ENCODE measurements around the gene HSPB6. TPM values are rescaled to one million over a fixed set of nuclear protein-coding genes. Genes with fewer than 3 reads are reported as not detected.

HSPB6 gene
- total and polyA plus RNA-seq, 4 donors, result 2.7 to 17.7 (median 5.6) TPM

DNA sequence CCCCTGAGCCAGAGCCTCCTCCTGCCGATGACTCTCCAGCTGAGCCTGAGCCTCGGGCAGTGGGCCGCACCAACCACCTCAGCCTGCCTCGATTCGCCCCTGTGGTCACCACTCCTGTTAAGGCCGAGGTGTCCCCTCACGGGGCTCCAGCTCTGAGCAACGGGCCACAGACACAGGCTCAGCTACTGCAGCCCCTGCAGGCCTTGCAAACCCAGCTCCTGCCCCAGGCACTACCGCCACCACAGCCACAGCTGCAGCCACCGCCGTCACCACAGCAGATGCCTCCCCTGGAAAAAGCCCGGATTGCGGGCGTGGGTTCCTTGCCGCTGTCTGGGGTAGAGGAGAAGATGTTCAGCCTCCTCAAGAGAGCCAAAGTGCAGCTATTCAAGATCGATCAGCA, 35.5 kb downstream of the HSPB6 start:
- no peak overlapping the region for H3K9ac ChIP-seq (ENCODE audit: low read depth in 1 of 2, low read length in 2 of 2)
- TF ChIP-seq SP1 (IDR thresholded peaks at IDR 0.05), result no peak
- no peak for TF ChIP-seq GABPA (IDR thresholded peaks at IDR 0.05 in 1 of 2, conservative IDR thresholded peaks at IDR 0.05 in 1 of 2)
- no peak for TF ChIP-seq EGR1 (IDR thresholded peaks at IDR 0.05; ENCODE audit: low read depth in 2 of 2)
- TF ChIP-seq, protein P1, sequence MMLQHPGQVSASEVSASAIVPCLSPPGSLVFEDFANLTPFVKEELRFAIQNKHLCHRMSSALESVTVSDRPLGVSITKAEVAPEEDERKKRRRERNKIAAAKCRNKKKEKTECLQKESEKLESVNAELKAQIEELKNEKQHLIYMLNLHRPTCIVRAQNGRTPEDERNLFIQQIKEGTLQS (IDR thresholded peaks at IDR 0.05), result no peak
- no peak for TF ChIP-seq FOXA2 (IDR thresholded peaks at IDR 0.05)
- TF ChIP-seq JUND (IDR thresholded peaks at IDR 0.05), result no peak
- TF ChIP-seq, protein P2, sequence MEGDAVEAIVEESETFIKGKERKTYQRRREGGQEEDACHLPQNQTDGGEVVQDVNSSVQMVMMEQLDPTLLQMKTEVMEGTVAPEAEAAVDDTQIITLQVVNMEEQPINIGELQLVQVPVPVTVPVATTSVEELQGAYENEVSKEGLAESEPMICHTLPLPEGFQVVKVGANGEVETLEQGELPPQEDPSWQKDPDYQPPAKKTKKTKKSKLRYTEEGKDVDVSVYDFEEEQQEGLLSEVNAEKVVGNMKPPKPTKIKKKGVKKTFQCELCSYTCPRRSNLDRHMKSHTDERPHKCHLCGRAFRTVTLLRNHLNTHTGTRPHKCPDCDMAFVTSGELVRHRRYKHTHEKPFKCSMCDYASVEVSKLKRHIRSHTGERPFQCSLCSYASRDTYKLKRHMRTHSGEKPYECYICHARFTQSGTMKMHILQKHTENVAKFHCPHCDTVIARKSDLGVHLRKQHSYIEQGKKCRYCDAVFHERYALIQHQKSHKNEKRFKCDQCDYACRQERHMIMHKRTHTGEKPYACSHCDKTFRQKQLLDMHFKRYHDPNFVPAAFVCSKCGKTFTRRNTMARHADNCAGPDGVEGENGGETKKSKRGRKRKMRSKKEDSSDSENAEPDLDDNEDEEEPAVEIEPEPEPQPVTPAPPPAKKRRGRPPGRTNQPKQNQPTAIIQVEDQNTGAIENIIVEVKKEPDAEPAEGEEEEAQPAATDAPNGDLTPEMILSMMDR (IDR thresholded peaks at IDR 0.05; ENCODE audit: low read depth, low read length, missing input control), result no peak
- TF ChIP-seq YY1 (IDR thresholded peaks at IDR 0.05), result no peak
- no peak for TF ChIP-seq HNF4G (IDR thresholded peaks at IDR 0.05)
- no peak overlapping the region for H3K27ac ChIP-seq (ENCODE audit: low read depth in 1 of 2, low read length in 2 of 2)
- no peak for DNase-seq (ENCODE audit: low spot score)
- H3K27me3 ChIP-seq (ENCODE audit: control insufficient read depth in 4 of 4, insufficient read depth in 4 of 4, low read length in 3 of 4), result no peaks in the 10 kb centered on the region
- no peak overlapping the region for H3K4me3 ChIP-seq (ENCODE audit: low read depth in 1 of 3, low read length in 3 of 3)
- WGBS, result 94% methylated on average over 16 of the region's 16 CpGs
- H3K4me1 ChIP-seq (ENCODE audit: control insufficient read depth in 4 of 4, insufficient read depth in 4 of 4, low read length in 3 of 4), result peaks cover 7 to 22% (median 17%) of the 10 kb centered on the region in 4 donors
- H3K9me3 ChIP-seq (ENCODE audit: control insufficient read depth in 4 of 4, low read length in 3 of 4), result no peaks in the 10 kb centered on the region
- peaks cover 37 to 54% (median 44%) of the 10 kb centered on the region in 4 donors for H3K36me3 ChIP-seq (ENCODE audit: control insufficient read depth in 4 of 4, insufficient read depth in 3 of 4, low read depth in 1 of 4, low read length in 3 of 4)

DNA sequence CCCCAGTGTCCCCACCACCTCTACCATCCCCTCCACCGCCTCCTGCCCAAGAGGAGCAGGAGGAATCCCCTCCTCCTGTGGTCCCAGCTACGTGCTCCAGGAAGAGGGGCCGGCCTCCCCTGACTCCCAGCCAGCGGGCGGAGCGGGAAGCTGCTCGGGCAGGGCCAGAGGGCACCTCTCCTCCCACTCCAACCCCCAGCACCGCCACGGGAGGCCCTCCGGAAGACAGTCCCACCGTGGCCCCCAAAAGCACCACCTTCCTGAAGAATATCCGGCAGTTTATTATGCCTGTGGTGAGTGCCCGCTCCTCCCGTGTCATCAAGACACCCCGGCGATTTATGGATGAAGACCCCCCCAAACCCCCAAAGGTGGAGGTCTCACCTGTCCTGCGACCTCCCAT, 36.2 kb downstream of the HSPB6 start:
- 91% methylated on average over 17 of the region's 17 CpGs for WGBS
- Histone ChIP-seq H3K27ac (ENCODE audit: low read depth in 1 of 2, low read length in 2 of 2) (no peak overlapping the region), H3K9me3 (ENCODE audit: control insufficient read depth in 4 of 4, low read length in 3 of 4) (no peaks in the 10 kb centered on the region), H3K36me3 (ENCODE audit: control insufficient read depth in 4 of 4, insufficient read depth in 3 of 4, low read depth in 1 of 4, low read length in 3 of 4) (peaks cover 30 to 46% (median 37%) of the 10 kb centered on the region in 4 donors), H3K4me1 (ENCODE audit: control insufficient read depth in 4 of 4, insufficient read depth in 4 of 4, low read length in 3 of 4) (peaks cover 11 to 29% (median 23%) of the 10 kb centered on the region in 4 donors), H3K27me3 (ENCODE audit: control insufficient read depth in 4 of 4, insufficient read depth in 4 of 4, low read length in 3 of 4) (no peaks in the 10 kb centered on the region), H3K9ac (ENCODE audit: low read depth in 1 of 2, low read length in 2 of 2) (no peak overlapping the region), H3K4me3 (ENCODE audit: low read depth in 1 of 3, low read length in 3 of 3) (no peak overlapping the region)
- TF ChIP-seq, protein P2 (IDR thresholded peaks at IDR 0.05; ENCODE audit: low read depth, low read length, missing input control), result no peak
- TF ChIP-seq GABPA (IDR thresholded peaks at IDR 0.05 in 1 of 2, conservative IDR thresholded peaks at IDR 0.05 in 1 of 2), result no peak
- no peak for TF ChIP-seq RXRA (IDR thresholded peaks at IDR 0.05)
- TF ChIP-seq, protein P3, sequence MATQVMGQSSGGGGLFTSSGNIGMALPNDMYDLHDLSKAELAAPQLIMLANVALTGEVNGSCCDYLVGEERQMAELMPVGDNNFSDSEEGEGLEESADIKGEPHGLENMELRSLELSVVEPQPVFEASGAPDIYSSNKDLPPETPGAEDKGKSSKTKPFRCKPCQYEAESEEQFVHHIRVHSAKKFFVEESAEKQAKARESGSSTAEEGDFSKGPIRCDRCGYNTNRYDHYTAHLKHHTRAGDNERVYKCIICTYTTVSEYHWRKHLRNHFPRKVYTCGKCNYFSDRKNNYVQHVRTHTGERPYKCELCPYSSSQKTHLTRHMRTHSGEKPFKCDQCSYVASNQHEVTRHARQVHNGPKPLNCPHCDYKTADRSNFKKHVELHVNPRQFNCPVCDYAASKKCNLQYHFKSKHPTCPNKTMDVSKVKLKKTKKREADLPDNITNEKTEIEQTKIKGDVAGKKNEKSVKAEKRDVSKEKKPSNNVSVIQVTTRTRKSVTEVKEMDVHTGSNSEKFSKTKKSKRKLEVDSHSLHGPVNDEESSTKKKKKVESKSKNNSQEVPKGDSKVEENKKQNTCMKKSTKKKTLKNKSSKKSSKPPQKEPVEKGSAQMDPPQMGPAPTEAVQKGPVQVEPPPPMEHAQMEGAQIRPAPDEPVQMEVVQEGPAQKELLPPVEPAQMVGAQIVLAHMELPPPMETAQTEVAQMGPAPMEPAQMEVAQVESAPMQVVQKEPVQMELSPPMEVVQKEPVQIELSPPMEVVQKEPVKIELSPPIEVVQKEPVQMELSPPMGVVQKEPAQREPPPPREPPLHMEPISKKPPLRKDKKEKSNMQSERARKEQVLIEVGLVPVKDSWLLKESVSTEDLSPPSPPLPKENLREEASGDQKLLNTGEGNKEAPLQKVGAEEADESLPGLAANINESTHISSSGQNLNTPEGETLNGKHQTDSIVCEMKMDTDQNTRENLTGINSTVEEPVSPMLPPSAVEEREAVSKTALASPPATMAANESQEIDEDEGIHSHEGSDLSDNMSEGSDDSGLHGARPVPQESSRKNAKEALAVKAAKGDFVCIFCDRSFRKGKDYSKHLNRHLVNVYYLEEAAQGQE (IDR thresholded peaks at IDR 0.05), result no peak
- TF ChIP-seq FOXA2 (IDR thresholded peaks at IDR 0.05), result no peak
- TF ChIP-seq, protein P4, sequence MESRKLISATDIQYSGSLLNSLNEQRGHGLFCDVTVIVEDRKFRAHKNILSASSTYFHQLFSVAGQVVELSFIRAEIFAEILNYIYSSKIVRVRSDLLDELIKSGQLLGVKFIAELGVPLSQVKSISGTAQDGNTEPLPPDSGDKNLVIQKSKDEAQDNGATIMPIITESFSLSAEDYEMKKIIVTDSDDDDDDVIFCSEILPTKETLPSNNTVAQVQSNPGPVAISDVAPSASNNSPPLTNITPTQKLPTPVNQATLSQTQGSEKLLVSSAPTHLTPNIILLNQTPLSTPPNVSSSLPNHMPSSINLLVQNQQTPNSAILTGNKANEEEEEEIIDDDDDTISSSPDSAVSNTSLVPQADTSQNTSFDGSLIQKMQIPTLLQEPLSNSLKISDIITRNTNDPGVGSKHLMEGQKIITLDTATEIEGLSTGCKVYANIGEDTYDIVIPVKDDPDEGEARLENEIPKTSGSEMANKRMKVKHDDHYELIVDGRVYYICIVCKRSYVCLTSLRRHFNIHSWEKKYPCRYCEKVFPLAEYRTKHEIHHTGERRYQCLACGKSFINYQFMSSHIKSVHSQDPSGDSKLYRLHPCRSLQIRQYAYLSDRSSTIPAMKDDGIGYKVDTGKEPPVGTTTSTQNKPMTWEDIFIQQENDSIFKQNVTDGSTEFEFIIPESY (IDR thresholded peaks at IDR 0.05), result no peak
- no peak for TF ChIP-seq FOXA1 (IDR thresholded peaks at IDR 0.05)
- no peak for TF ChIP-seq YY1 (IDR thresholded peaks at IDR 0.05)
- TF ChIP-seq HNF4G (IDR thresholded peaks at IDR 0.05), result no peak
- TF ChIP-seq RAD21 (IDR thresholded peaks at IDR 0.05), result no peak
- TF ChIP-seq, protein P1 (IDR thresholded peaks at IDR 0.05), result no peak
- TF ChIP-seq TAF1 (conservative IDR thresholded peaks at IDR 0.05), result no peak
- TF ChIP-seq HNF4A (conservative IDR thresholded peaks at IDR 0.05), result no peak
- TF ChIP-seq NR2F2 (IDR thresholded peaks at IDR 0.05), result no peak
- TF ChIP-seq JUND (IDR thresholded peaks at IDR 0.05), result no peak
- no peak for TF ChIP-seq EGR1 (IDR thresholded peaks at IDR 0.05; ENCODE audit: low read depth in 2 of 2)
- TF ChIP-seq SP1 (IDR thresholded peaks at IDR 0.05), result no peak
- TF ChIP-seq, protein P5, sequence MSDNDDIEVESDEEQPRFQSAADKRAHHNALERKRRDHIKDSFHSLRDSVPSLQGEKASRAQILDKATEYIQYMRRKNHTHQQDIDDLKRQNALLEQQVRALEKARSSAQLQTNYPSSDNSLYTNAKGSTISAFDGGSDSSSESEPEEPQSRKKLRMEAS (IDR thresholded peaks at IDR 0.05), result no peak
- DNase-seq (ENCODE audit: low spot score), result no peak
